Gastroesophageal sphincter (tissue), 3 donors: ENCODE data around the gene SWAP70.

Source experiments
- POLR2A ChIP-seq, 2 donors: fragments of 450-650 bp; IDR thresholded peaks; one replicate each; pipeline ENCODE4 v1.6.1; 2017; ENCODE audit warnings: antibody characterized with exemption in 2 of 2, mild to moderate bottlenecking in 2 of 2, moderate library complexity in 1 of 2
- POLR2AphosphoS5 ChIP-seq: sonication (generic); formaldehyde crosslinking; IDR thresholded peaks from one replicate; pipeline ENCODE4 v1.6.1; 2017; ENCODE audit warnings: antibody characterized with exemption
- TF ChIP-seq, protein P1 (sequence below), 4 experiments: fragments of 200-600 bp in 2 of 4; fragments of 450-650 bp in 2 of 4; sonication (generic) in 1 of 4; IDR thresholded peaks; one replicate each; pipeline ENCODE4 v1.5.1; 2017 to 2019; ENCODE audit warnings: antibody characterized with exemption in 4 of 4, mild to moderate bottlenecking in 2 of 4, moderate library complexity in 2 of 4

DNA sequence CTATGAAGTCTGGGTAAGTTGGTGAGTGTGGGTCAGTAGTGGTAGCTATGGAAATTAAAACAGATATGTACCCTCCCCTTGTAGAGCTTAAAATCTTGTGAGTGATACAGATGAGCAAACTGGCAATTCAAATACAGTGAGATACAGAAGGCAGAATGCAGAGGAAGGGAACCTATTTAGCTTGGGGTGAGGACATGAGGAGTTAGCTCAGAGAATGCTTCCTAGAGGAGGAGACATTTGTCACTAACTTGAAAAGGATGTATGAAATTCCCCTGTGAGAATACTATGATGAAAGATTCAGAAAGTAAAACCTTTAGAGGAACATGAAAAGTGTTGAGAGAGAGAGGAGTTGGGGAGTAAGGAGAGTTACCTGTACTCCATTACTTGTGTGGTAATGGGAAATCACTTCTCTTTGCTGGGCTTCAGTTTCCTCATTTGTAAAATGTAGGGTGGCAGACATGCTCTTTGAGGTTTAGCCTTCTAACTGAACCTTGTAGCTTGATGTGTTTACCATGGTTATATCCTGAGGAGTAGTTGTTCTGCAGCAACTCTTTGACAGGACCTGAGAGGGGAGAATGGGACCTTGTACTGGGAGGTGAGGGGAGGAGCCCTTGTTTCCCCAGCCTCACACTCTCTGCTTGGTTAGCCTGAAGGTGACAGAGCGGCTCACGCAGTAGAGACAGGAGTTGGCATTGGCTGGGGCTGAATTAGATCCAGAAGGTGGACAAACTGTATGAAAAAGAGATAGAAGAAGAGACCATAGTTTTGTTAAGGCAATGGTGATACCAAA, 17.9 kb downstream of the SWAP70 start:
- TF ChIP-seq POLR2A (IDR thresholded peaks at IDR 0.05) (no peak), POLR2AphosphoS5 (no peak)
- TF ChIP-seq, protein P1, sequence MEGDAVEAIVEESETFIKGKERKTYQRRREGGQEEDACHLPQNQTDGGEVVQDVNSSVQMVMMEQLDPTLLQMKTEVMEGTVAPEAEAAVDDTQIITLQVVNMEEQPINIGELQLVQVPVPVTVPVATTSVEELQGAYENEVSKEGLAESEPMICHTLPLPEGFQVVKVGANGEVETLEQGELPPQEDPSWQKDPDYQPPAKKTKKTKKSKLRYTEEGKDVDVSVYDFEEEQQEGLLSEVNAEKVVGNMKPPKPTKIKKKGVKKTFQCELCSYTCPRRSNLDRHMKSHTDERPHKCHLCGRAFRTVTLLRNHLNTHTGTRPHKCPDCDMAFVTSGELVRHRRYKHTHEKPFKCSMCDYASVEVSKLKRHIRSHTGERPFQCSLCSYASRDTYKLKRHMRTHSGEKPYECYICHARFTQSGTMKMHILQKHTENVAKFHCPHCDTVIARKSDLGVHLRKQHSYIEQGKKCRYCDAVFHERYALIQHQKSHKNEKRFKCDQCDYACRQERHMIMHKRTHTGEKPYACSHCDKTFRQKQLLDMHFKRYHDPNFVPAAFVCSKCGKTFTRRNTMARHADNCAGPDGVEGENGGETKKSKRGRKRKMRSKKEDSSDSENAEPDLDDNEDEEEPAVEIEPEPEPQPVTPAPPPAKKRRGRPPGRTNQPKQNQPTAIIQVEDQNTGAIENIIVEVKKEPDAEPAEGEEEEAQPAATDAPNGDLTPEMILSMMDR (IDR thresholded peaks at IDR 0.05): no peak
